ENCODE data around the gene TRPM2.

DNA sequence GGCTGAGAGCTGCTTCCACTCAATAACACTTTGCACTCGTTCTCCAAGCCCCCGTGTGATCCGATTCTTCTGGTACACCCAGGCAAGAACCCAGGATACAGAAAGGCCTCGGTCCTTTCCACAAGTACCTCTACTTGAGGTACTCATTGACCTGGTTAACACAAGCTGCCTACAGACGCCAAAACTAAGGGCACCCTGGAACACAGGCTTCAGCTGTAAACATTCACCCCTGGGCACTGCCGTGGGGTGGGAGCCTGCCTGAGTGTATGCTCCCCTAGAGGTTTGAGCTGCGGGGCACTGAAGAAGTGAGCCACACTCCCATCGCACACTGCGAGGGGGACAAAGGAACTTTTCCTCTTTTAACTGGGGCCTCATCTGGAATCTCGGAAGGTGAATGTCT is 132.4 kb downstream of the TRPM2 start:
- TF ChIP-seq, protein P1, sequence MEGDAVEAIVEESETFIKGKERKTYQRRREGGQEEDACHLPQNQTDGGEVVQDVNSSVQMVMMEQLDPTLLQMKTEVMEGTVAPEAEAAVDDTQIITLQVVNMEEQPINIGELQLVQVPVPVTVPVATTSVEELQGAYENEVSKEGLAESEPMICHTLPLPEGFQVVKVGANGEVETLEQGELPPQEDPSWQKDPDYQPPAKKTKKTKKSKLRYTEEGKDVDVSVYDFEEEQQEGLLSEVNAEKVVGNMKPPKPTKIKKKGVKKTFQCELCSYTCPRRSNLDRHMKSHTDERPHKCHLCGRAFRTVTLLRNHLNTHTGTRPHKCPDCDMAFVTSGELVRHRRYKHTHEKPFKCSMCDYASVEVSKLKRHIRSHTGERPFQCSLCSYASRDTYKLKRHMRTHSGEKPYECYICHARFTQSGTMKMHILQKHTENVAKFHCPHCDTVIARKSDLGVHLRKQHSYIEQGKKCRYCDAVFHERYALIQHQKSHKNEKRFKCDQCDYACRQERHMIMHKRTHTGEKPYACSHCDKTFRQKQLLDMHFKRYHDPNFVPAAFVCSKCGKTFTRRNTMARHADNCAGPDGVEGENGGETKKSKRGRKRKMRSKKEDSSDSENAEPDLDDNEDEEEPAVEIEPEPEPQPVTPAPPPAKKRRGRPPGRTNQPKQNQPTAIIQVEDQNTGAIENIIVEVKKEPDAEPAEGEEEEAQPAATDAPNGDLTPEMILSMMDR (conservative IDR thresholded peaks at IDR 0.05), result no peak
- no peak for TF ChIP-seq ZFX (IDR thresholded peaks at IDR 0.05)

All from C4-2B (cell line).